Ascending aorta (tissue), 2 donors: ENCODE results near the gene KLHL36. TPM values are rescaled to one million over a fixed set of nuclear protein-coding genes. Genes with fewer than 3 reads are reported as not detected.

Experiments
- DNase-seq, 2 donors: peaks; one replicate each; pipeline ENCODE4 v3.0.0-alpha.2; 2019; ENCODE audit warnings: low spot score in 2 of 2
- H3K27ac ChIP-seq, 2 donors: fragments of 200-600 bp; sonication (generic); one replicate each; pipeline ENCODE4 v1.5.1; 2016 to 2017; ENCODE audit warnings: mild to moderate bottlenecking in 1 of 2
- H3K27me3 ChIP-seq: fragments of 200-600 bp; sonication (generic); one replicate; pipeline ENCODE4 v1.5.1; 2017
- H3K36me3 ChIP-seq, 2 donors: fragments of 200-600 bp; sonication (generic); one replicate each; pipeline ENCODE4 v1.5.1; 2016
- H3K4me1 ChIP-seq, 2 donors: fragments of 200-600 bp; sonication (generic); one replicate each; pipeline ENCODE4 v1.5.1; 2016 to 2017; ENCODE audit warnings: mild to moderate bottlenecking in 1 of 2
- H3K4me3 ChIP-seq, 2 donors: fragments of 200-600 bp; sonication (generic); one replicate each; pipeline ENCODE4 v1.5.1; 2016 to 2017; ENCODE audit warnings: mild to moderate bottlenecking in 1 of 2
- H3K9me3 ChIP-seq, 2 donors: fragments of 200-600 bp; sonication (generic); one replicate each; pipeline ENCODE4 v1.5.1; 2016
- intact Hi-C: fragments of 100-400 bp; cut with DNase I; formaldehyde crosslinking; loops from one replicate; pipeline ENCODE4 v1.15.1; 2023
- total RNA-seq: library from RNA; depleted of rRNA; stranded (reverse); fragments of >200 nt; gene quantifications from one replicate; pipeline ENCODE4 v1.1.0, GENCODE V29; 2016
- TF ChIP-seq, protein P1 (sequence below), 3 experiments: fragments of 200-600 bp in 2 of 3; fragments of 450-650 bp in 1 of 3; sonication (generic) in 2 of 3; IDR thresholded peaks; one replicate each; pipeline ENCODE4 v1.5.1; 2016 to 2019; ENCODE audit warnings: antibody characterized with exemption in 3 of 3, mild to moderate bottlenecking in 1 of 3, moderate library complexity in 1 of 3

Gene KLHL36
- total RNA-seq, 1 donor from 2014 or later = 65.1 TPM

DNA sequence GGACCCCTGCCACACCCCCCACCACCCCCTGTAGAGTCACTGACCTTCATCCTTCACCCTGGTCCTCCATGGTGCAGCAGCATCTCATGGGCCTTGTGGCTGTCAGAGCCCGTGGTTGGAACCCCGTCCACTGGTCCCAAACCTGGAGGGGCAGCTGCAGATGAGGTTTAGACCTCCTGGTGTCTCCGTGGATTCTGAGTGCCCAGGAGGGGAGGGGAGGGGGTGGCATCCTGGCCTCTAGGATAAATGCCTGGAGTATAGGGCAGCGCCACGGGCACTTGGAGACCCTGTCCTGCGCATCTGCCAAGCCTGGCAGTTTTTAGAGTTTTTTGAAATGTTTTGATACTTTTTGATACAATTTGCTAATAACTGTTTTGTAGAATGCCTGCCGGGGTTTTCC lies 17.5 kb downstream of the KLHL36 start:
- Histone ChIP-seq H3K4me3 (no peak overlapping the region), H3K27ac (no peak overlapping the region), H3K4me1 (no peaks in the 10 kb centered on the region), H3K9me3 (no peaks in the 10 kb centered on the region), H3K27me3 (no peaks in the 10 kb centered on the region), H3K36me3 (peaks cover 37 to 56% of the 10 kb centered on the region in 2 donors)
- TF ChIP-seq, protein P1, sequence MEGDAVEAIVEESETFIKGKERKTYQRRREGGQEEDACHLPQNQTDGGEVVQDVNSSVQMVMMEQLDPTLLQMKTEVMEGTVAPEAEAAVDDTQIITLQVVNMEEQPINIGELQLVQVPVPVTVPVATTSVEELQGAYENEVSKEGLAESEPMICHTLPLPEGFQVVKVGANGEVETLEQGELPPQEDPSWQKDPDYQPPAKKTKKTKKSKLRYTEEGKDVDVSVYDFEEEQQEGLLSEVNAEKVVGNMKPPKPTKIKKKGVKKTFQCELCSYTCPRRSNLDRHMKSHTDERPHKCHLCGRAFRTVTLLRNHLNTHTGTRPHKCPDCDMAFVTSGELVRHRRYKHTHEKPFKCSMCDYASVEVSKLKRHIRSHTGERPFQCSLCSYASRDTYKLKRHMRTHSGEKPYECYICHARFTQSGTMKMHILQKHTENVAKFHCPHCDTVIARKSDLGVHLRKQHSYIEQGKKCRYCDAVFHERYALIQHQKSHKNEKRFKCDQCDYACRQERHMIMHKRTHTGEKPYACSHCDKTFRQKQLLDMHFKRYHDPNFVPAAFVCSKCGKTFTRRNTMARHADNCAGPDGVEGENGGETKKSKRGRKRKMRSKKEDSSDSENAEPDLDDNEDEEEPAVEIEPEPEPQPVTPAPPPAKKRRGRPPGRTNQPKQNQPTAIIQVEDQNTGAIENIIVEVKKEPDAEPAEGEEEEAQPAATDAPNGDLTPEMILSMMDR (IDR thresholded peaks at IDR 0.05) = no peak
- no peak for DNase-seq
- intact Hi-C loops = no loop called here

DNA sequence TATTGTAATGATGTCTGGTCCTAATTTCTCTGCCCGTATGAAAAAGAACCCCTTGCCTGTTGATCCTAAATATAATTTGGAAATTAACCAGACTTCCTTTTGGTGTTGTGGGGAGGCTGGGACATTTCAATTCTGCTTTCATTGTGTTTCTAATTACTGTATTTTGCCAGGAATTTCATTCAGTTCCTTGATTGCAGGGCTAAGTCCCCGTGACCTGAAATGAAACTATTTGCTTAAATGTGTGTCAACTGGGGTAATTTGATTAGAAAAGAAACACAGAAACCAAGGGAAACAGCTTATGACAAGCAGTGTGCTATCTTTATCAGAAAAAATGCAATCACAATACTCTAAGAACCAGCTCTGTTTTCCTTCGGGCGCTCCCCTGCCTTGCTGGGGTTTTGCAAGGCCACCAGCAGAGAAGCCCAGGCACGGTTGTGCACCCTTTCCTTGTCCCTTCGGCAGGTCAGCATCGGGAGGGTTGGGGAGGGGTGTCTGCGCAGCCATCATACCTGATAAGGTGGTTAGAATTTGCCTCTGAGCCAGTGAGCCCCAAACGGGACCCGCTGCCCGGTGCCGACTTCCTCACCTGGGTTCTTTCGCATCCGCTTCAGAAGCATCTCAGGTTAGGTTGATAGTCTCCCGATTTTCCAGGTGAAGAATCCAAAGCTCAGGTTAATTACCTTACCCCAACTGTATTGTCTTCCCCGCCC lies 19.4 kb downstream of the KLHL36 start:
- H3K4me1 ChIP-seq = no peaks in the 10 kb centered on the region
- DNase-seq = no peak
- TF ChIP-seq, protein P1 (IDR thresholded peaks at IDR 0.05) = no peak
- H3K27ac ChIP-seq = no peak overlapping the region
- H3K27me3 ChIP-seq = no peaks in the 10 kb centered on the region
- intact Hi-C loops = no loop called here
- no peak overlapping the region for H3K4me3 ChIP-seq
- H3K9me3 ChIP-seq = no peaks in the 10 kb centered on the region
- peaks cover 22 to 36% of the 10 kb centered on the region in 2 donors for H3K36me3 ChIP-seq

DNA sequence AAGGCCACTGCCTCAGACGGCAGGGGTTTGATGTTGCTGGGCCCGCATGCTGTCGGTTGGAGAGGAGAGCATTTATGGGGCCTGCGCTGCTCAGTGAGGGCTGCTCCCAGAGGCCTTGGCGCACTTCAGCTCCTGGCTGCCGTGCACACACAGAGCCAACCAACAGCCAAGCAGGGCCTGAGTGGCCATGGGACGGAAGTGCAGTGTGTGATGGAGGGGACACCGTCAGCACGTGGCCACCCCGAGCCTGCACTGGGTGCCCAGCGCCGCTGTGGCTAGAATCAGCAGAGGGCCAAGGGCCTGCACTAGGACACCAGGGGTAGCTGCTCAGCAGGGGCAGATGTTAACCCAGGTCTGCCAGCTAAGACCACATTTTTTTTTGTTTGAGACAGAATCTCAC lies 21.8 kb downstream of the KLHL36 start:
- Histone ChIP-seq H3K9me3 (no peaks in the 10 kb centered on the region), H3K27me3 (no peaks in the 10 kb centered on the region), H3K4me1 (no peaks in the 10 kb centered on the region), H3K4me3 (no peak overlapping the region), H3K27ac (no peak overlapping the region), H3K36me3 (peaks cover 9 to 13% of the 10 kb centered on the region in 2 donors)
- TF ChIP-seq, protein P1 (IDR thresholded peaks at IDR 0.05) = no peak
- intact Hi-C loops = no loop called here
- DNase-seq = no peak

DNA sequence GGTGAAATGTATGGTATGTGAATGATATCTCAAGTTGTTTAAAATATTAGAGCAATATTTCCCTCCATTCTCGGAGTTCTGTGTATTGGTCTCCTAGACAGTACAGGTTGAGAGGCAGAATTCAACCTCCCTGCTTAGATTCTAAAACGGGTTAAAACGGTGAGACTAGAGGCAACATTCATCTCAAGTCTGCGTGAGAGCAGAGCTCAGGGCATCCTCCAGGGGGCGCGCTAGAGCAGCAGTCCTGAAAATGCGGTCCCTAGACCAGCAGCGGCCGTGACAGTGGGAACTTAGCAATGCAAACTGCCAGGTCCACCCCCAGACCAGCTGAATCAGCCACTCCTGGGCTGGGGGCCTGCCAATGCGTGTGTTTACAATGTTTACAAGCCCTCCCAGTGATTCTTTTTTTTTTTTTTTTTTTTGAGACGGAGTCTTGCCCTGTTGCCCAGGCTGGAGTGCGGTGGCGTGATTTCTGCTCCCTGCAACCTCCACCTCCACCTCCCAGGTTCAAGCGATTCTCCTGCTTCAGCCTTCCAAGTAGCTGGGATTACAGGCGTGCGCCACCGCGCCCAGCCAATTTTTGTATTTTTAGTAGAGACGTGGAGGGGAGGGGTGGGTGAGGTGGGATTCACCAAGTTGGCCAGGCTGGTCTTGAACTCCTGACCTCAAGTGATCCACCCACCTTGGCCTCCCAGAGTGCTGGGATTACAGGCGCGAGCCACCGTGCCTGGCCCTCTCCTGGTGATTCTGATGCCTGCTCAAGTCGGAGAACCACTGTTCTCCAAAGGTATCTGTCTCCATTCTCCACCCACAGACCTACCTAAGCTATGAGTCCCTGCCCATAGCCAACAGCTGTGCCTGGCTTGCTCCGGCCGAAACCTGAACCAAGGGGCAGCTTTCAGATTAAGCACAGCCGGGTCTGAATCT lies 24.2 kb downstream of the KLHL36 start:
- peak in 1 of 2 donors; percentile 84 for DNase-seq
- Histone ChIP-seq H3K9me3 (no peaks in the 10 kb centered on the region), H3K36me3 (no peaks in the 10 kb centered on the region), H3K4me1 (no peaks in the 10 kb centered on the region), H3K27ac (no peak overlapping the region), H3K4me3 (no peak overlapping the region), H3K27me3 (no peaks in the 10 kb centered on the region)
- intact Hi-C loops = loop anchor here (1.0 kb wide), 1 partner anchor 54 kb away; no protein-coding TSS in a partner anchor
- TF ChIP-seq, protein P1 (IDR thresholded peaks at IDR 0.05) = peak; percentile 87 to 95 (median 92)

DNA sequence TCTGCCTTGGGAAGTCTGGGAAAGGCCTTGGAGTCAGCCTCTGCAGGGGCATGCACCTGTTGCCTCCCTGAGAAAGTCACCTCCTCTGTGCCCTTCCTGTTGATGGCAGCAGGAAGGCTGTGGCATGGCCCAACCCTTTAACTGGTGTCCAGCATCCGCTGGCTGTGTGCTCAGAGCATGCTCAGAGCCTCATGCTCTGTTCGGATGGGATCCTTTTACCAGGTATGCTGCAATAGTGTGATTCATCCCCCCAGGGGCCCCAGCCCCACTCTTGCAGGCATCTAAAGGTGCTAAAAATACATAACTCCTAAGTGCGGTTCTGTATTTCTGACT lies 24.9 kb downstream of the KLHL36 start:
- Histone ChIP-seq H3K4me1 (no peaks in the 10 kb centered on the region), H3K27ac (no peak overlapping the region), H3K36me3 (no peaks in the 10 kb centered on the region), H3K9me3 (no peaks in the 10 kb centered on the region), H3K27me3 (no peaks in the 10 kb centered on the region), H3K4me3 (no peak overlapping the region)
- intact Hi-C loops = no loop called here
- no peak for DNase-seq
- TF ChIP-seq, protein P1 (IDR thresholded peaks at IDR 0.05) = no peak
